ENCODE results near the gene LSS.

DNA sequence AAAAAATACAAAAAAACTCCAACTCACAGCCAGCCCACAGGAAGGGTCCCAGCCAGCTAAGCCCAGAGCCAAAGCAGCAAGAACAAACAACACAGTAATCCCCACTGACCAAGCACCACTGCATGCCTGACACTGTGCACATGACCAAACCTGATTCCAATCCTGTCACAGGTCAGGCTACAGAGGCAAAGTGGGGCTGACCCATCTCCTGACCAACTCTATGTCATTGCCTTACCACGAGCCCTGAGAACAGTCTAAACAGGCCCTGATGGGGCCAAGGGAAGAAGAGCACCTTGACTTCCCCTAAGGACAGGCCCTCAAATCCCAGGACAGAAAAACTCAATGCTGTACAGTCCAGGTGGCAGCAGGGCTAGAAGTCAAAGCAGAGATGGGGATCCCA lies 2.4 kb downstream of the LSS start:
- TF ChIP-seq, protein P1, sequence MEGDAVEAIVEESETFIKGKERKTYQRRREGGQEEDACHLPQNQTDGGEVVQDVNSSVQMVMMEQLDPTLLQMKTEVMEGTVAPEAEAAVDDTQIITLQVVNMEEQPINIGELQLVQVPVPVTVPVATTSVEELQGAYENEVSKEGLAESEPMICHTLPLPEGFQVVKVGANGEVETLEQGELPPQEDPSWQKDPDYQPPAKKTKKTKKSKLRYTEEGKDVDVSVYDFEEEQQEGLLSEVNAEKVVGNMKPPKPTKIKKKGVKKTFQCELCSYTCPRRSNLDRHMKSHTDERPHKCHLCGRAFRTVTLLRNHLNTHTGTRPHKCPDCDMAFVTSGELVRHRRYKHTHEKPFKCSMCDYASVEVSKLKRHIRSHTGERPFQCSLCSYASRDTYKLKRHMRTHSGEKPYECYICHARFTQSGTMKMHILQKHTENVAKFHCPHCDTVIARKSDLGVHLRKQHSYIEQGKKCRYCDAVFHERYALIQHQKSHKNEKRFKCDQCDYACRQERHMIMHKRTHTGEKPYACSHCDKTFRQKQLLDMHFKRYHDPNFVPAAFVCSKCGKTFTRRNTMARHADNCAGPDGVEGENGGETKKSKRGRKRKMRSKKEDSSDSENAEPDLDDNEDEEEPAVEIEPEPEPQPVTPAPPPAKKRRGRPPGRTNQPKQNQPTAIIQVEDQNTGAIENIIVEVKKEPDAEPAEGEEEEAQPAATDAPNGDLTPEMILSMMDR (IDR thresholded peaks at IDR 0.05; ENCODE audit: extremely low read depth in 1 of 2, insufficient read depth in 1 of 2, low read depth in 1 of 2, low read length in 2 of 2) = no peak
- TF ChIP-seq FOS (IDR thresholded peaks at IDR 0.05; ENCODE audit: borderline replicate concordance, insufficient read depth, low read length) (no peak), POLR2AphosphoS5 (IDR thresholded peaks at IDR 0.05; ENCODE audit: insufficient read depth, low read depth, low read length) (no peak), EZH2 (IDR thresholded peaks at IDR 0.05; ENCODE audit: borderline replicate concordance, low read depth, low read length, severe bottlenecking) (no peak), POLR2A (IDR thresholded peaks at IDR 0.05; ENCODE audit: low read depth, low read length) (no peak), JUN (IDR thresholded peaks at IDR 0.05; ENCODE audit: borderline replicate concordance, insufficient read depth, insufficient read length, low read depth) (no peak)
- TF ChIP-seq, protein P2, sequence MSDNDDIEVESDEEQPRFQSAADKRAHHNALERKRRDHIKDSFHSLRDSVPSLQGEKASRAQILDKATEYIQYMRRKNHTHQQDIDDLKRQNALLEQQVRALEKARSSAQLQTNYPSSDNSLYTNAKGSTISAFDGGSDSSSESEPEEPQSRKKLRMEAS (IDR thresholded peaks at IDR 0.05; ENCODE audit: insufficient read depth, insufficient read length) = no peak

All from endothelial cell of umbilical vein (primary cell).